ENCODE data around the gene RERE.

Gene RERE

DNA sequence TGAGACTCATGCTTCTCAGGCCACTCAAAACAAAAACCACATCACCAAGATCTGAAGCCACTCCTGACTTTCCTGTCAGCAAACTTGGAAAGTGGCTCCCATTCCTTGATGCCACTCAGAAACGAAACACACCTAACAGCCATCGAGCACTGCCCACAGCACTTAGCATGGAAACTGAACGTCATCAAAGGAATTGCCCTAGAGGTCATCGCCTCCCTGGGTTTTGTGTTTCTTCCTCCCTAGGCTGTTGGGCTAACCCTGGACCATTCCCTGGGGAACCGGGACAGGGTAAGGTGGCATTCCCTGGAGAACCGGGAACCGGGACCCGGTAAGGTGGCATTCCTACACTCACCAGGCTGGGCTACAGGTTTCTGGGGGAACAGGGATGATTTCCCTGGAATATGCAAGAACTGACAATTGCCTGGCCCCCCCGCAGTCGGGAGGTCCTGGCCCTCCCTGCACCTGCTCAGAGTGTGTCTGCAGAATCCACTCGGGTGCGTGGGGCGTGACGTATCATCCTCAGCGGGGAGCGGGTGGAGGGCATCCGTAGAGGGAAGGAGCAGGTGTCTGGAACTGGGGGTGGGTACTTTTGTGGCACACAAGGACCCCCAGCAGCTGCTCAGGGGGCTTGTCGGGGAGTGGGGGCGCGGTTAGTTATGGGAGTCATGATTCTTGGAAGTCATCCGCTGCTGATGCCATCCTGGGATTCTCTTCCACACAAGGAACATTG, 469.2 kb downstream of the RERE start:
- no peak for DNase-seq (ENCODE audit: low spot score)

DNA sequence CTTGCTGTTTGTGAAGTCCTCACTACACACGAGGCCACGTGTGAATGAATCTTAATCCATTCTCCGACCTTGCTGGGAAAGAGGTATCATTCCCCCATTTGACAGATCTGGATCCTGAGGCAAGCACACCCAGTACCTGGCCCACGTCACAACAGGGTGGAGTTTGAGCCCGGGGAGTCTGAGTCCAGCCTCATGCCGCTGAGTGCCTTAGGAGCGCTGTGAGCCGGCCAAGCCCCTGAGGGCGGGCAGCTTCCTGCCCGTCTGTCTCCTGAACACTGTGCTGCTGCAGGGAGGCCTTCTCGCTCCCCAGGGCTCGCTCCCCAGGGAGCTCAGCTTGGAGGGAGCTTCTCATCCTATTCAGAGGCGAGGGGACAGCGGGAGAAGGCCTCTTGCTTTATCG, 469.8 kb downstream of the RERE start:
- no peak for DNase-seq (ENCODE audit: low spot score)

DNA sequence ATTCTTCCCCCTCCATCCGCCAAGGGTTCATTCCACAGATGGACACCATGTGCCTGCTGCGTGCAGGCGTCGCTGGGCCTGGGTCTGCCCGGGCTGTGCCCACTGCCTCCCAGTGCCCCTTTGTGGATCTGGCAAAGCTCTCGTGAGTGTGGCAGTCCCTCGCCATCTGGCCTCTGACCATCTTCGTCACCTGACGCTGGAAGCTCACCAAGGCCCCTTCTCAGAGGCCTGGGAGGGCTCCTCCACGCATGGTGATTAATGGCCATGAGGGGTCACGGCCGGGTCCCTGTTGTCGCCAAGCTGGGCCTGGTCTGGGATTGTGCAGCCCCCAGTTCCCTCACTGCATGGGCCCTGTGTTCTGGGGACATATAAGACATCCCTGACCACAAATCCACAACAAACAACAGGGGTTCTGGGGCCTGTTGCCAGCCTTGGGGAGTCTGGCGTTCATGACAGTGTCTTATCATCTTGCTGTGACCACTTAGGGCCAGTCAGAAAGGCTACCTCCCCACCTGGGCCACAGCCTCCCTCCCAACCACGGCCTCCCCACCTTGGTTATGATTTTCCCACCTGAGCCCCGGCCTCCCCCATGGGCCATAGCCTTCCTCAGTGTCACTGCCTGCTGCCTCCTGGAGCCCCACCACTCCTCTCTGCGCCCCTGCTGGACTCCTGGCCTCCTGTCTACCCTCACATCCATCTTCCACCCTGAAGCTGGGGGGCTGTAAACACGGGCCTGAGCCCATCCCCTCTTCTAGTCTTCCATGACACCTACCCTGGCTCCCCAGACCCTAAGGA, 471.6 kb downstream of the RERE start:
- no peak for DNase-seq (ENCODE audit: low spot score)

DNA sequence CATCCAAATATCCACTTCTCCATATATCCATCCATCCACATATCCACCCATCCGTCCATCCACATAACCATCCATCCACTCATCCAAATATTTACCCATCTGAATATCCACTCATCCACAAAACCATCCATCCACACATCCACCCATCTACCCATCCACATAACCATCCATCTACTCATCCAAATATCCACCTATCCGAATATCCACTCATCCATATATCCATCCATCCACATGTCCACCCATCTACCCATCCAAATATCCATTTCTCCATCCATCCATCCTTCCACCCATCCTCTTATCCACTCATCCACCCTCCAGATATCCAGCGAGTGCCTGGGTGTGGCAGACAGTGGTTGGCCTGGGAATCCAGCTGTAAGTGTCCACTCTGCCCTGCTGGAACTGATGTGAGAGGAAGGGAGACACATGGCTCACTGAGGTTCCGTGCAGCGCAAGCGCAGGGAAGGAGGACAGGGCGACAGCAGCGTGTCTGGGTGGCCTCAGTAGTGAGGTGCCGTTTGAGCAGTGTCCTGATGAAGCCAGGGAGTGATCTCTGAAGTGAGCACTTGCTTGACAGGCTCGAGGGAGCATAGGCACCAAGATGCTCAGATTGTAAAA, 472.4 kb downstream of the RERE start:
- no peak for DNase-seq (ENCODE audit: low spot score)

DNA sequence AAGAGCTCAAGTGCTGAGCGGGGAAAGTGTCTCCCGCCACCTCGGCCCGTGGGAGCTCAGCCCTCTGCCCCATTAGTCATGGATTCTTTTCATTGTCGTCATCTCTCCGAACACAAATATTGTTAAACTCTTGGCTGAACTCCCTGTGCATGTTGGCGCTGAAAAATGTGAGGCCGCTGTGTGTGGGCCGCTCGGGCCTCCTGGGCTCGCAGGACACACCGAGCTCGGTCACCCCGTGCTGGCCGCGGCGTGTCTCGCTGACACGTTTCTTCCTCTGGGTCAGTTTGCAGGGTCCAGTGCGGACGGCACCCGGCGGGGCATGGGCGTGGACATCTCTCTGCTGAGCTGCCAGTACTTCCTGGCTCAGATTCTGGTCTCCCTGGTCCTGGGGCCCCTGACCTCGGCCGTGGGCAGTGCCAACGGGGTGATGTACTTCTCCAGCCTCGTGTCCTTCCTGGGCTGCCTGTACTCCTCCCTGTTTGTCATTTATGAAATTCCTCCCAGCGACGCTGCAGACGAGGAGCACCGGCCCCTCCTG, 473.9 kb downstream of the RERE start:
- peak; percentile 36 for DNase-seq (ENCODE audit: low spot score)

DNA sequence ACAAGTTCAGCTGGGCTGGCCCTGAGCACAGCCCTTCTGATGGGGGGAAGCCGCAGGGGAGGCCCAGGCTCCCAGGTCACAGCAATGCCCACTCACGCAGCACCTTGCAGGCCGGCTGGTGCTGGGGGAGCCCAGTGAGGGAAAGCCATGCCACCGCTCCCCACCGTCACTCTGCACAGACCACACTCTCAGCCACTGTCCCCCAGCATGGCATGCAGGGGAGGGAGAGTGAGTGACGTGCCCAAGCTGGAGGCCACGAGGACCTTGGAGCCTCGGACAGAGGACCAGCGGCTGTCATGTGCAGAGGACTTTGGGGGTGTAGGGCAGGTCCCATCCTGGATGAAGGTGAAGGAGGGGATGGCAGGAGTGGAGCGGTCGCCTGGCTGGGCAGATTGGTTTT, 474.4 kb downstream of the RERE start:
- no peak for DNase-seq (ENCODE audit: low spot score)

DNA sequence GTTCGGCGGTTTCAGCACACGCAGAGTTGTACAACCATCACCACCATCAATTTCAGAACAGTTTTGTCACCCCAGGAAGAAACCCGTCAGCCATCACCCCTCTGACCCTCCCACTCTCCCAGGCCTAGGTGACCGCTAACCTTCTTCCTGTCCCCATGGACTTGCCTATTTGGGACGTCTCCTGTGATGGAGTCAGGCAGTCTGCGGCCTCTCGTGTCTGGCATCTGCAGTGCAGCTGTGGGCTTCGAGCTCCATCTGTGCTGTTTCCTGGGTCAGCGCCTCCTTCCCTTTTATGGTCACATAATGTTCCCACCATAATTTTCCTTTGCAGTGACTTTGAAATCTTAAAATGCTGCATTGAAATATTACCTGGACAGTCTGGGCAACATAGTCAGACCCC, 475.1 kb downstream of the RERE start:
- DNase-seq (ENCODE audit: low spot score): no peak

DNA sequence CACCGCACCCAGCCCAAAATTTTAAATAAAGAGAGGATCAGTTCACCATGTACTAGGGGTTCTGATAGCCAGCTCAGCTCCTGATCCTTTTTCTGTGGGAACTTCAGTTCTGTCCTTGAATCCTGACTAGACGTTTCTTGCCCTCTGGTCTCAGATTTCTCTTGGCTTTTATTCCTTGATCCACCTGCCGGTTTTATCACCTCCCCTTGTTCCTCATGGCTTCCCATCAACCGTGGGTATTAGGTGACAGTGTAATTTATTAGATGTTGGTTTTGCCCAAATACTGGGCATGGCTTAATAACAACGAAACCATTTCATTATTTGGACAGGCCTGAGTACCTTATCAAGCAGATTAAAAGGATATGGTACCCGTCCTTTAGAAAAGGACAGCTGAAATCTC, 477.0 kb downstream of the RERE start:
- no peak for DNase-seq (ENCODE audit: low spot score)

DNA sequence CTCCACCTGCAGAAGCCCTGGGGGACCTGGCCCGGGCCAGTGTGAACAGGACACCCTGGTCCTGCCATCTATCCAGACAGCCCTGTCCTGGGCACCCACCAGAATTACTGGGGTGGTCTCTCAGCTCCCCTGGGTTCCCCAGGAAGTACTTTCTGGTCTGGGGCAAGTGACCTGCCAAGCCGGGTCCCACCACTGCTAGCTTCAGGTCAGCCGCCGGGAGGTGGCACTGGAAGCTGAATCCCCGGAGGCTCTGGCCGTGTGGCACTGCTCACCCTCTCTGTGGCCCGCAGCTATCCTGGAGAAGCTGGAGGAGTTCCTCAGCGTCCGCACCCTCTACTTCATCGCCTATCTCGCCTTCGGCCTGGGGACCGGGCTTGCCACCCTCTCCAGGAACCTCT, 478.2 kb downstream of the RERE start:
- no peak for DNase-seq (ENCODE audit: low spot score)

DNA sequence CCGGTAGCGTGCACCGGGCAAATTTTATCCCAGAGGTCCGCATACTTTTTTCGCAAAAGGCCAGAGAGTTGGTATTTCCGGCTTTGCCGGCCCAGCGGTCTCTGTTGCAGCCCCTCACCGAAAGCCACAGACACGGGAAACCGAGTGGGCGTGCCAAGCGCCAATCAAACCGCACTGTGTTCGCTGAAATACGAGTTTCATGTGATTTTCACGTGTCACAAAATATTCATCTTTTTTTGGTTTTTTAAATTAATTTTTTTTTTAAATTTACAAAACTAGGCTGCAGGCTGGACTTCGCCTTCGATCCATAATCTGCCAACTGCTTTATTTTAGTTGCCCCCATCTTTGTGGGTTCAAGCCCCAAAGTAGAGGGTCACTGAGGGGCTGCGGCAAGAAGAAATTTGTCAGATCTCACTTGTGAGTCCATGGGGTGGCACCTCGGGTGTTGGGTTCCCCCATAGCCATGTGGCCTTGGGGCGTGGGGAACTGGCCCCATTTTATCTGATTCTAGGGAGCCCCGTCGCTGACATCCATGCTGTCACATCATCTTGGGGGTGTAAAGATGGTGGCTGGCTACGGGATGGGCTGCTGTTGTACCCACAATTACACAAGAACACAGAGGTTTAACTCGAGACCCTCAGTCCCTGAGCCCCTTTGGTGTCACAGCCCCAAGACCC, 478.8 kb downstream of the RERE start:
- DNase-seq (ENCODE audit: low spot score): no peak

DNA sequence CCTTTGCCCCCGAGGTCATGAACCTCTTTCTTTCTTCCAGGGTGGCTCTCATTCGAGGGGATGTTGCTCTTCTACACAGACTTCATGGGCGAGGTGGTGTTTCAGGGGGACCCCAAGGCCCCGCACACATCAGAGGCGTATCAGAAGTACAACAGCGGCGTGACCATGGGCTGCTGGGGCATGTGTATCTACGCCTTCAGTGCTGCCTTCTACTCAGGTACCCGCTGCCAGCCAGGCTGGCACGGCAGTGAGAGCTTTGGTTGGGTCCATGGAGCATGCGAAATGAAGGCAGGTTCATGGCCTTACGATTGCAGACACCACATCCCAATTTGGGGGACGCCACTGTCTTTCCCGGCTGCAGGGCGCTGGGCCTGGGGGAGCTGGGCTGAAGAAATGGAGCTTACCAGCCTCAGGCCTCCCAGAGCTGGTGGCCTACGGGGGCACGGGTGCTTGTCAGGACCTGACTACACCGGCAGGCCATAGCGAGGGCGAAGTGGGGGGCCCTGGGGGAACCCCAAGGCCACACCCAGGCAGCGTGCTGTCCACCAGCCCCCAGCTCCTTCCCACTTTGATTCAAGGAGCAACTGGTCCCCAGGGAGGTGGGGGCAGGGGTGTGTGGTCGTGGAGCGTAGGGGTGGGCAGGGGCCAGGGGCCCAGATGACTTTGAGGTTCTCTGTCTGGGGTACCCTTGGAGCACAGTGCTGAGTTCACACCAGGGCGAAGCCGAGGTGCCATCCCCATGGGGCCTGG, 479.5 kb downstream of the RERE start:
- no peak for DNase-seq (ENCODE audit: low spot score)

DNA sequence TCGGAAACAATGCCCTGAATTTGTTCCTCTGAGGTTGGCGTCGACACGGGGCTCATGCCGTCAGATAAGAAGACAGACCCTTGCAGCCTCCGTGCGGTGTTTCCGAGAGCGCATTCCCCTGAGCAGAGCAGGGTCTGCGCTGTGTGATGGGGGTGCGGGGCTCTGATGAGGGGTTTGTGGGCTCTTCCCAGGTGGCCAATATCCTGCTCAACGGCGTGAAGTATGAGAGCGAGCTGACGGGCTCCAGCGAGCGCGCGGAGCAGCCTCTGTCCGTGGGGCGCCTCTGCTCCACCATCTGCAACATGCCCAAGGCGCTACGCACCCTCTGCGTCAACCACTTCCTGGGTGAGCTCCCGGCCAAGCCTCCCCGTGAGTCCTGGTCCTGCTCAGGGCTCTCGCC, 482.2 kb downstream of the RERE start:
- no peak for DNase-seq (ENCODE audit: low spot score)

DNA sequence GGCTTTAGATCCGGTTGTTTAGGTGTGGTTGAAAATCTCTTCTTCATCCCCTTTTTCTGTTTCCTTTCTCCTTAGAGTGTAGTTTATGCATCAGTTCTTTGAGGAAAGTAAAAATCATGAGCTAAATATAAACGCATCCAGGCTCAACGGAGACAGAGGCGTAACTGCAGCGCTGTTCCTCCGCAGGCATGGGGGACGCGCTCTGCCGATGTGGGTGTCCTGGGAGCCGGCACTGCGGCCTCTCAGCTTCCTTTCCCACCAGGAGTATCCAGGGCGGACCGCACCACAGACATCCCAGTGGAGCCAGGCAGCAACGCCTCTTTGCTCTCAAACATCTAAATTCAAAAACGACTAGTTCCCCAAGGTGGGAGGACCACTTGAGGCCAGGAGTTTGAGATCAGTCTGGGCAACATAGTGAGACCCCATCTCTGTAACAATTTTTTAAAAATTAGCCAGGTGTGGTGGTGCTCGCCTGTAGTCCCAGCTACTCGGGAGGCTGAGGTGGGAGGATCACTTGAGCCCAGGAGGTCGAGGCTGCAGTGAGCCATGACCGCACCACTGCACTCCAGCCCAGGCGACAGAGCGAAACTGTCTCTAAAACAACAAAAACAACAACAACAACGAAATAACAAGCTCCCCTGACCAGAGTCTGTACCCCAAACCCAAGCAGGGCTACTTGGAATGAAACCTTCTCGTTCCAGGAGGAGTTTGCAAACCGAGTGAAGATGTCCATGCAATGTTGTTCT, 483.2 kb downstream of the RERE start:
- no peak for DNase-seq (ENCODE audit: low spot score)

DNA sequence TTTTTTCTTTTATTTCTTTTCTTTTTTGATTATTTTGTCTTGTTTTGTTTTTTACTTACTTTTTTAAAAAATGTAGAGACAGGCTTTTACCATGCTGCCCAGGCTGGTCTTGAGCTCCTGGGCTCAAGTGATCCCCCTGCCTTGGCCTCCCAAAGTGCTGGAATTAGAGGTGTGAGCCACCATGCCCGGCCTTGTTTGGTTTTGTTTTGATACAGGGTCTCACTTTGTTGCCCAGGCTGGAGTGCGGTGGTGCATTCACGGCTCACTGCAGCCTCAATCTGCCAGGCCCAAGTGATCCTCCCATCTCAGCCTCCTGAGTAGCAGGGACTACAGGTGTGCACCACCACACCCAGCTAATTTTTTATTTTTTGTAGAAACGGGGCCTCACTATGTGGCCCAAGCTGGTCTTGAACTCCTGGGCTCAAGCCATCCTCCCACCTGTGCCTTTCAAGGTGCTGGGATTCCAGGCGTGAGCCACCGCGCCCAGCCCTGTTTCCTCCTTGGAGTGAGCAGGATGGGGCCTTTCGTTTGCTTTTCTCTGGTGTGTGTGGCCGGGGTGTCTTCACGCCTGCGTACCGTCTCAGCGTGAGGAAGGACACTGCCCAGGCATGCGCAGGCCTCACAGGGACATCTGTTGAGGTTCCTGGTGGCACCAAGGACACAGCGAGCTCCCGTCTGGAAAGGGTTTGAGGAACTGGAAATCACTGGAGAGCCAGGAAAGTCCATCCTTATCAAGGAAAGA, 484.0 kb downstream of the RERE start:
- DNase-seq (ENCODE audit: low spot score): no peak

DNA sequence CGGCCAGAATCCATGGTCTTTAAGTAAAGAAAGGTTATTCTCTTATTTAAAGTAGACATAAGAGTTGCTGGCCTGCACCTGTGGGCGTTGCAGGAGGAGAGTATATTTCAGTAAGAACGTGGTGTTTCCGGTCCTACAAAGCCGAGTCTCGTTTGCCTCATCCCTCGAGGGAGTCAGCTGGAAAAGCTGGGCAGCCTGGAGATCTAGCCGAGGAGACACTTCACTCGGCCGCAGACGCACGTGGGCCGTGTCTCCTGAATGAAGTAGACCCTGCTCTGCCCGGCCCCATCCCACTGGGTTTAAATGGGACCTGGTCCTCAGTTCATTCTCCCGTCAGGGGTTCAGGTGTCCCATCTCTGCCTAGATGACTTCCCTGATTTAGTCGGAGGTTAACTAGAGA, 484.6 kb downstream of the RERE start:
- DNase-seq (ENCODE audit: low spot score): no peak

DNA sequence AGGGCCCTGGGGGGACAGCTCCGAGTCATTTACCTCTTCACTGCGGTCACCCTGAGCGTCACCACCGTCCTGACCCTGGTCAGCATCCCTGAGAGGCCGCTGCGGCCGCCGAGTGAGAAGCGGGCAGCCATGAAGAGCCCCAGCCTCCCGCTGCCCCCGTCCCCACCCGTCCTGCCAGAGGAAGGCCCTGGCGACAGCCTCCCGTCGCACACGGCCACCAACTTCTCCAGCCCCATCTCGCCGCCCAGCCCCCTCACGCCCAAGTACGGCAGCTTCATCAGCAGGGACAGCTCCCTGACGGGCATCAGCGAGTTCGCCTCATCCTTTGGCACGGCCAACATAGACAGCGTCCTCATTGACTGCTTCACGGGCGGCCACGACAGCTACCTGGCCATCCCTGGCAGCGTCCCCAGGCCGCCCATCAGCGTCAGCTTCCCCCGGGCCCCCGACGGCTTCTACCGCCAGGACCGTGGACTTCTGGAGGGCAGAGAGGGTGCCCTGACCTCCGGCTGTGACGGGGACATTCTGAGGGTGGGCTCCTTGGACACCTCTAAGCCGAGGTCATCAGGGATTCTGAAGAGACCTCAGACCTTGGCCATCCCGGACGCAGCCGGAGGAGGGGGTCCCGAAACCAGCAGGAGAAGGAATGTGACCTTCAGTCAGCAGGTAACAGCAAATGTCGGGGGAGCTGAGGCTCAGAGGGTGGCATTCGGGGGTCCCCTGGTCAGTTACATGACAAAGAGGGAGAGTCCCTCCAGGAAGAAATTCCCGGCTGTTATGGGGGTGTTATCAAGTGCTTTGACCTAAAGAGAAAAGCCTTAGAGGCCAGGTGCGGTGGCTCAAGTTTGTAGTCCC, 486.9 kb downstream of the RERE start:
- DNase-seq (ENCODE audit: low spot score): no peak

DNA sequence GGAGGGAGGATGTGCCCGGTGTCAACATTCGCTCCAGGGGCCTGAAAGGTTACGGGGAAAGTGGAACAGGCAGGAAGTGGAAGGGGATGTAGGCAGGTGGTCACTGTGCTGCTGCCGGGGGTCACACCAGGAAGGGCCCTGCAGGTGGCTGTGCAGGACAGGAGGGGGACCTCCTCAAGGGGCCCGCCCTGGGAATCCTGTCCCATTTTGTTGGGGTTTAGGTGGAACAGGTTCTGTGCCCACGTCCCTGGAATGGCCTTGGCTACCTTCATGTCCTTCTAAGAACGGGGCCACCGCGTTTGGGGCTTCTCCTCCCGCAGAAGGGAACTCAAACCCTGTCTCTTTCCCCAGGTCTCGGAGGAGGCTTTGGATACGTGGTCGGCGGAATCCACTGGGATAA, 487.6 kb downstream of the RERE start:
- no peak for DNase-seq (ENCODE audit: low spot score)

DNA sequence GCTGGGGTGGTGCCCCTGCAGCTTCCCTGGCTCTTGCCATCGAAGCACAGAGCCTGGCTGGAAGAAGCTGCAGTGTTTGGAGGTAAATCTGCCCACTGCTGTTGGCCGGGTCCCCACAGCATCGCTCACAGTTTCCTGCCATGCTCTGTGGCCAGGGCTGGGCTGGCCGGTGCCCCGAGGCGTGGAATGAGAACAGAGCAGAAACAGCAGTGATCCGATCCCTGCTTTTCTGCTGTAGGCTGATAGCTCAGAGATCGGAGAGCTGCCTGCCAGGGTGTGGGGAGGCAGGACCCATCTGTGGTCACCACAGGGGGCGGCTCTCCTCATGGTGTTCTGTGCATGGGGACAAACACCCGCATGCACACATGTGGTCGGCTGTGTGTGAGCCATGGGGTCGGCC, 488.0 kb downstream of the RERE start:
- DNase-seq (ENCODE audit: low spot score): no peak

DNA sequence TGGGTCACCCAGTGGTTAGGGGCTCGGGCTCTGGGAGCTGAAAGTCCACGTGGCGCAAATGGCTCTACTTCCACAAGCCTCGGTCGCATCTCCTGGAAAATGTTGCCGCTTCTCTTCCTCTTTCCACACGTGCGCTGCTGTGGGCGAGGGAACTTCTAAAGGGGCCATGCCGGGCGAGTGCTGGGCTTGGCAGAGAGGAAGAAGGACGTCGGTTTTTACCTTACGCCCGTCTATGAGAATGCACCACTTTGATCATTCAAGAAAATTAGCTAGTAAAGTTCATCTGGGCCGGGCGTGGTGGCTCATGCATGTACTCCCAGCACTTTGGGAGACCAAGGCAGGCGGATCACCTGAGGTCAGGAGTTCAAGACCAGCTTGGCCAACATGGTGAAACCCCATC, 489.2 kb downstream of the RERE start:
- no peak for DNase-seq (ENCODE audit: low spot score)

All from COLO829 (cell line).